Activated T-helper 2 cell treated with anti-CD3 and anti-CD28 coated beads, Interferon-gamma antibody, Interleukin-2, Interleukin-4, amounts not matched to agents 10 μg/mL and 5 μg/mL and 100 μg/mL, durations not matched to agents 14 hours and 24 hours and 36 hours (primary cell): Measurements from ENCODE around the gene CNN3. TPM values are rescaled to one million over a fixed set of nuclear protein-coding genes. Genes with fewer than 3 reads are reported as not detected.

Experiments used
- DNase-seq: peaks from one replicate; pipeline ENCODE4 v3.0.0; 2021; ENCODE audit warnings: low spot score
- H3K27ac Mint-ChIP-seq: one replicate; pipeline ENCODE4 v1.8.0; 2021; ENCODE audit warnings: mixed read lengths
- H3K27me3 Mint-ChIP-seq: one replicate; pipeline ENCODE4 v1.8.0; 2021; ENCODE audit warnings: low read depth, mixed read lengths
- H3K36me3 Mint-ChIP-seq: one replicate; pipeline ENCODE4 v1.8.0; 2021; ENCODE audit warnings: low read depth, mixed read lengths
- H3K4me1 Mint-ChIP-seq: one replicate; pipeline ENCODE4 v1.8.0; 2021; ENCODE audit warnings: low read depth, mixed read lengths
- H3K4me3 Mint-ChIP-seq: one replicate; pipeline ENCODE4 v1.8.0; 2021; ENCODE audit warnings: low read depth, mild to moderate bottlenecking, moderate library complexity, mixed read lengths
- H3K9me3 Mint-ChIP-seq: one replicate; pipeline ENCODE4 v1.8.0; 2021; ENCODE audit warnings: mixed read lengths
- intact Hi-C: fragments of 100-400 bp; cut with micrococcal nuclease; formaldehyde crosslinking; loops from one replicate; pipeline ENCODE4 v1.15.1; 2023
- total RNA-seq: library from RNA; stranded (reverse); gene quantifications from 2 replicates; pipeline ENCODE4 v1.2.3, GENCODE V29; 2022

The CNN3 gene
- total RNA-seq: 2.6 and 2.7 TPM in 2 replicates

DNA sequence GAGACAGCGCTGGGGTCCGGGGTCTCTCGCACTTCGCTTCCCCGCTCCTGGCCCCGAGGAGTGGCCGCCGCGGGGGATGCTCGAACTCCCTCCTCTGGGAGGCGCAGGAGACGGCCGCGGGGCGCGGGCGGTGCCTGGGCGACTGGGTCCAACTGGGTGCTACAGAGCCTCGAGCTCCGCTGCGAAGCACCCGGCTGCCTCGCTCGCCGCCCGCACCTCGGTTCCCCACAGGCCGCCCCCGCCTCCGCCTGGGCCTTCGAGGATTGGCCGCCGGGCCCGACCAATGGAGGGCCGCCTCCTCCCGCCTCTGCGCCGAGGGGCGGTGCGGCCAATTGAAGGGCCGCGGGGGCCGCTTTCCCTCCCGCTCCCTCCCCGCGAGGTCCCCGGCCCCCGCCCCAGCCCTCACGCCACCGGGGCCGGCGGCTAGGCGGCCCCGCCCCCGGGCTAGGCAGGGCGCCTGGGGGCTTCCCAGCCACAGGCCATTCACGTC is at the start of gene CNN3:
CNN3 (minus strand) TSS at position 196 of the 490 bp plus-strand sequence. CDS start 216 bp downstream, outside the sequence.
- intact Hi-C loops: loop anchor here (5.0 kb wide), 1 partner anchor 115 kb away; no protein-coding TSS in a partner anchor
- DNase-seq: peak; percentile 52
- Mint-ChIP-seq H3K27ac (no peak within 1 kb of the TSS), H3K4me1 (peaks cover 15% of the 10 kb centered on the region), H3K36me3 (peaks cover 3% of the 10 kb centered on the region), H3K9me3 (no peaks in the 10 kb centered on the region), H3K4me3 (peak within 1 kb of the TSS; percentile 80), H3K27me3 (peaks cover 50% of the 10 kb centered on the region)

DNA sequence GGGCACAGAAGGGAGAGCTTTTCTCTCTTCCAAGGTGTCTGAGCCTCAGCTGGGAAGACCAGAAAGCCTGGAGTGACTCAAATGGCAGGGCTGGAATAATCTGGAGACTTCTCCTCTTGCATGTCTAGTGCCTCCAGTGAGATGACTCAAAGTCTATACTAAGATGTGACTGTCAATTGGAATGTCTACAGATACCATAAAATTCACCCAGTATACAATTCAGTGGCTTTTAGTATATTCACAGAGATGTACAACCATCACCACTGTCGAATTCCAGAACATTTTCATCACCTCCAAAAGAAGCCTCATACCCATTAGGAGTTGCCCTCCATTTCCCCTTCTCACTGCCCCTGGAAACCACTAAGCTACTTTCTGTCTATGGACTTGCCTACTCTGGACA is 47.9 kb upstream of the CNN3 start:
- Mint-ChIP-seq H3K27ac (no peak overlapping the region), H3K36me3 (no peaks in the 10 kb centered on the region), H3K4me3 (no peak overlapping the region), H3K27me3 (no peaks in the 10 kb centered on the region), H3K9me3 (no peaks in the 10 kb centered on the region), H3K4me1 (no peaks in the 10 kb centered on the region)
- DNase-seq: no peak
- intact Hi-C loops: no loop called here

DNA sequence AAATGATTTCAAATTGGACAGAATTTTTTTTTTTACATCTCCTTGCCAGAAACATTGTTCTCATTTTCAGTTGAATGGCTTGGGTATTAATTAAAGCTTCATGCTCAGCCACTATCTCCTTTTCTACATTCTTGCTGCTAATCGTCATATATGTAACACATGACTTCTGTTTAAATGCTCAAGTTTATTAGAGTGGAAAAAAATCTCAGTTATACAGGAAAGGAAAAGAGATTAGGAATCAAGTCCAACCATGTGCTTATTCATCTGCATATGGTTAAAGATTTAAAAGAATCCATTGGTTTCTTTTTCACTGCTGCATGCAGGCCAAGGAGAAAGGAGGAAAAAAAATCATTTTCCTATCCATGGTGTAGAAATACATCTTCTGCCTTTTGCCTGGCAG is 47.3 kb upstream of the CNN3 start:
- H3K4me1 Mint-ChIP-seq: no peaks in the 10 kb centered on the region
- no peaks in the 10 kb centered on the region for H3K36me3 Mint-ChIP-seq
- no peaks in the 10 kb centered on the region for H3K27me3 Mint-ChIP-seq
- H3K4me3 Mint-ChIP-seq: no peak overlapping the region
- DNase-seq: no peak
- no peaks in the 10 kb centered on the region for H3K9me3 Mint-ChIP-seq
- intact Hi-C loops: no loop called here
- H3K27ac Mint-ChIP-seq: no peak overlapping the region

DNA sequence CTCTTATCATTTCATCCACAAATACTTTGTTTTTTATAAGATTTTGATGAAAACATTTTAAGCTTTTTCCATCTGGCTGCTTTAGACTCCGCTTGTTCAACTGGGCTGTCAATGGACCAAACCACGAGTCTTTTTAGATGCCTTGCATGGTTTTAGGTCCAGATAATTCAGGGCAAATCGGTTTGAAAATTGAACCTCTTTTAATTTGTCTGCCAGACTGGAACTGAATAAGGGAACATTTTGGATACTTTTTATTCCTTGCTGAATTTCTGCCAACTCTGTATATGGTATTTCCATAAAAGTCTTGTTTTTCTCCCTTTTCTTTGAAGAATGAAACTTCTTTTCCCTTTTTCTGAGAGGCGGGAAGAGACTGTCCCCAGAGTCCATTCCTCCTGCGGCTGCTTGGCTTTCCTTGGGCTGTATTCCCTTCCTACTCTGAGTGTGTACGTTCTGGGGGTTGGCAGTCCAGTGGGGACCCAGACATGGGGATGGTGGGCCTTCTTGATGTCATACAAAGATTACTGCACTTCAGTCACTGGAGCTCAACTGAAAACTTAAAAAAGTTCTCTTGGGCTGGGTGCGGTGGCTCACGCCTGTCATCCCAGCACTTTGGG is 46.5 kb upstream of the CNN3 start:
- no peak overlapping the region for H3K27ac Mint-ChIP-seq
- intact Hi-C loops: no loop called here
- H3K4me1 Mint-ChIP-seq: no peaks in the 10 kb centered on the region
- no peaks in the 10 kb centered on the region for H3K9me3 Mint-ChIP-seq
- H3K27me3 Mint-ChIP-seq: no peaks in the 10 kb centered on the region
- DNase-seq: no peak
- no peaks in the 10 kb centered on the region for H3K36me3 Mint-ChIP-seq
- no peak overlapping the region for H3K4me3 Mint-ChIP-seq

DNA sequence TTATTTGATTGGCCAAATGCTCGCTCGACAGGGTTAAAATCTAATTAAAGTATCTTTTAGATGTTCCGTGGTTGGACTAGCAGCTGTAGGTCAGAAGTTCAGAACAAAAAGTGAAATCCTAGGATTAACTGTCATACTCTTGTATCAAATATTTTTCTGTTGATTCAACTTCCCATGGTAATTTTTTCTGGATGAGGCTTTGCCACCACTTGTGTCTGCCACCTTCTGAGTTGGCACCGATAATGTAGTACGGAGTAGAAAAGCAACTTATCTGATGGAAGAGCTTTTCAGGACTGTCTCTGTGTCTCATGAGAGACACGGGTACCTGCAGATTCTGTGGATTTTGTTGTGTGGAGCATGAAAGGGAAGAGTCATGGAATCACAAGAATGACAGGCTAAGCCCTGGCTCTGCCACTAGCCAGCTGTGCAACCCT is 44.6 kb upstream of the CNN3 start:
- Mint-ChIP-seq H3K4me1 (no peaks in the 10 kb centered on the region), H3K27me3 (no peaks in the 10 kb centered on the region), H3K27ac (no peak overlapping the region), H3K36me3 (no peaks in the 10 kb centered on the region), H3K9me3 (no peaks in the 10 kb centered on the region), H3K4me3 (no peak overlapping the region)
- no peak for DNase-seq
- intact Hi-C loops: no loop called here

DNA sequence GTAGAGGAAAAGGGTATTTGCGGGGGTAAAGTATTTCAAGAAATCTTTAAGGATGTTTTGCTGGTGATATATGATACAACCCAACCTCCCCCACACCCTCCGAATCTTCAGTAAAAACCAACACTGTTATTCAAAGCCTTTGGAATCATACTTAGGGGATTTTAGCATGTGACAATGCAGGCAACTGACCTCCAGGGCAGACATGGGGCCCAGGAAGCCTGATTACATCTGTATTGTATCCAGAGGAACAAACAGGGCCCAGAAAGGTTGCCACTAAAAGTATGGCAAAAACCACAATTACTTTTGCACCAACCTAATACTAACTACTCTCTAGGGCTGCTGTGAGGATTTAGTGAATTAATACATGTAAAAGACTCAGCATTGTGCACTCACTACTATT is 43.9 kb upstream of the CNN3 start:
- Mint-ChIP-seq H3K36me3 (no peaks in the 10 kb centered on the region), H3K4me1 (no peaks in the 10 kb centered on the region), H3K27me3 (no peaks in the 10 kb centered on the region), H3K27ac (no peak overlapping the region), H3K9me3 (no peaks in the 10 kb centered on the region), H3K4me3 (no peak overlapping the region)
- DNase-seq: no peak
- intact Hi-C loops: no loop called here

DNA sequence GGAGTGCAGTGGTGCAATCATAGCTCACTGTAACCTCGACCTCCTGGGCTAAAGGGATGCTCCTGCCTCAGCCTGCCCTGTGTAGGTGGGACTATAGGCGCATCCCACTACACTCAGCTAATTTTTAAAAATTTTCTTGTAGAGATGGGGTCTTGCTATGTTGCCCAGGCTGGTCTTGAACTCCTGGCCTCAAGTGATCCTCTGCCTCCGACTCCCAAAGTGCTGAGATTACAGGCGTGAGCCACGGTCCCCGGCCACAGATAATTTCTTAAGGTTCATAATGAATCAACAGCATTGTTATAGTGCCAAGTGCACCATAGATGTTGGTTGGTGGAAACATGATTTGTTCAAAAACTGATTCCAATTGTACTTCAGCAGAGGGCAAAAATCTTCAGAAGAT is 42.2 kb upstream of the CNN3 start:
- H3K4me3 Mint-ChIP-seq: no peak overlapping the region
- no peaks in the 10 kb centered on the region for H3K36me3 Mint-ChIP-seq
- H3K27ac Mint-ChIP-seq: no peak overlapping the region
- H3K27me3 Mint-ChIP-seq: no peaks in the 10 kb centered on the region
- intact Hi-C loops: no loop called here
- no peak for DNase-seq
- no peaks in the 10 kb centered on the region for H3K9me3 Mint-ChIP-seq
- H3K4me1 Mint-ChIP-seq: no peaks in the 10 kb centered on the region

DNA sequence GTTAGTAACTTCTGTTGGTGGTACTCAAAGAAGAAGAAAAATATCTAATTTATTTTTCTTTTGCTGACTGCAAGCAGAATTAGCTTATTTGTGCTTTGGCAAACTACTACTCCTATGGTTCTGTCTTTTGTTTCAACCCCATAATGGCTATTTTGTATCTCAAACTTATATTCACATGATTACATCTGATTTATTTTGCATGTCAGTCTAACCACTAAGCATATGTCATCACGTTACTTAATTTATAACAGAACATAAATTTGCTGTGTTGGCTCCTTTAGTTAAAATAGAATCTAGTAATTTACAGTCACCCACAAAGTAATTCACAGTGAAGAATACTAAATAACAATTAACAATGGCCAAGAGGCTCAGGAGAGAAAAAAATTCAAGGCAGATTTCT is 39.1 kb upstream of the CNN3 start:
- Mint-ChIP-seq H3K36me3 (no peaks in the 10 kb centered on the region), H3K27me3 (no peaks in the 10 kb centered on the region), H3K9me3 (no peaks in the 10 kb centered on the region), H3K27ac (no peak overlapping the region), H3K4me3 (no peak overlapping the region), H3K4me1 (peaks cover 7% of the 10 kb centered on the region)
- intact Hi-C loops: no loop called here
- DNase-seq: no peak

DNA sequence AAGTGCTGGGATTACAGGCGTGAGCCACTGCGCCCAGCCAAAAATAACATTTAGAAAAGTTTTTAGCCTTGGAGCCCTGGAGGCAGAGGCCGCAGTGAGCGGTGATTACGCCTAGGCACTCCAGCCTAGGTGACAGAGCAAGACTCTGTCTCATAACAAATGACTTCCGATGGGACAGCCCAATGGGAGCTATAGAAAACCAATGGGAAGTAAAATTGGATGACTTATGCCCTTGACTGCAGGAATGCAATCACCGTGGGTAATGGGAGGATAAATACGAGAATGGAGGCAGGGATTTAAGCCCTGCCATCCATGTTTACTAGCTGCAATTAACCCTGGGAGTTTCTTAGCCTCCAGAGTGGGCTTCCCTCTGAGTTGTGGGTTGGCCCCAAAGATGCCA is 37.0 kb upstream of the CNN3 start:
- no peak overlapping the region for H3K4me3 Mint-ChIP-seq
- no peak for DNase-seq
- intact Hi-C loops: no loop called here
- no peaks in the 10 kb centered on the region for H3K27me3 Mint-ChIP-seq
- peaks cover 7% of the 10 kb centered on the region for H3K4me1 Mint-ChIP-seq
- no peaks in the 10 kb centered on the region for H3K36me3 Mint-ChIP-seq
- no peaks in the 10 kb centered on the region for H3K9me3 Mint-ChIP-seq
- no peak overlapping the region for H3K27ac Mint-ChIP-seq

DNA sequence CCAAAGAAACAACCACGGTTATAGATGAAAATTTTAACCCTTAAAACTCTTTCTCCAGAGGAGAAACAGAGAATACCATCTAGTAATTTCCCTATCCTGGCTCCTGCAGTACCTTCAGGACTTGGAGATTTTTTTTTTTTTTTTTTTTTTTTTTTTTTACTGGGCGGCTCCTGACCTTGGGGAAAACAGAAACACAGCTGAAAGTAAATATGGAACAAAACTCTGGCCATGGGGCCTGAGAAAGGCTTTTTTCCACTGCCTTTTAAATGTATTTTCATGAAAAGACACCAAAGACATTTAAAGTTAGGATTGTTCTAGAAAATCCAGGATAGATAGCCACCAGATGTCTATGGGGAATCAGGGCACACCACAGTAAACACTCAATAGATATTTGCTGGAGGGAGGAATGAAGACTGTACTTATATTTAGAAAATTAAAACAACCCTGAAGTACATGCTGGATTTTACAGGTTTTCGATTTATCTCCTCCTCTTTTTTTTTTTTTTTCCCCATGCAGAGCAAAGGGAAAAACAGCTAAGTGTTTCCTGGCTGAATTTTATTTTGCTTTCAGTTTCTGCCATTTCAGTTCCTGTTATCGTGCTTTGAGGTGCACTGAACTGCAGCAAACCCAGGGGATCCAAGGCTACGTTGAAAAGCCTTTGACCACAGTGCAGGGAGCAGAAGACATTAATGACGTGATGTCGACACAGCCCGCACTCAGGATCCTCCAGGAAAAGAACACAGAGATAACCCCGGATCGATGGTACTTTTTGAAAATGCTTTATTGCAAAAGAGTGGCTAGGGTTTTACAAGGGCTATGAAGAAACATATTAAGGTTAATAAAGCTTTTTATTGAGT is 35.7 kb upstream of the CNN3 start:
- intact Hi-C loops: no loop called here
- Mint-ChIP-seq H3K27ac (peak overlapping the region; percentile 94), H3K4me1 (peaks cover 7% of the 10 kb centered on the region), H3K4me3 (peak overlapping the region; percentile 85), H3K27me3 (no peaks in the 10 kb centered on the region), H3K9me3 (no peaks in the 10 kb centered on the region), H3K36me3 (no peaks in the 10 kb centered on the region)
- DNase-seq: peak; percentile 13

DNA sequence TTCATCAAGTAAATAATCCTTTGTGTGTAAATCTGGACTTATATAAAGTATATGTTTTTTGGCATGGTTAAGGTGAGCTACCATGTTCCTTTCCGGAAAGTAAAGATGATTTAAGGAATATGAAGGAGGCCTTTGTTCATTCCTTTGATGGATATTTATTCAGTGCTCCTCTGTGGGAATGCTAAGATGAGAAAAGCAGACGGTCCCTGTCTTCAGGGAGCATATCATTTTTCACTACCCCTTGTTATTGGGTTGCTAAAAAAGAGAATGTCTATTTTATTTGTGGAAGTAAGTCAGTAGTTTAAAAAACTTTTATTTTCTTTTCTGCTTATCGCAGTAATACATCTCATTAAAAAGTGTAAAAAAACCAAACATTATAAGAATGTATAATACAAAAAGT is 35.1 kb upstream of the CNN3 start:
- Mint-ChIP-seq H3K27me3 (no peaks in the 10 kb centered on the region), H3K27ac (no peak overlapping the region), H3K9me3 (no peaks in the 10 kb centered on the region), H3K4me1 (peaks cover 7% of the 10 kb centered on the region), H3K36me3 (no peaks in the 10 kb centered on the region), H3K4me3 (peak overlapping the region; percentile 1)
- intact Hi-C loops: no loop called here
- no peak for DNase-seq

DNA sequence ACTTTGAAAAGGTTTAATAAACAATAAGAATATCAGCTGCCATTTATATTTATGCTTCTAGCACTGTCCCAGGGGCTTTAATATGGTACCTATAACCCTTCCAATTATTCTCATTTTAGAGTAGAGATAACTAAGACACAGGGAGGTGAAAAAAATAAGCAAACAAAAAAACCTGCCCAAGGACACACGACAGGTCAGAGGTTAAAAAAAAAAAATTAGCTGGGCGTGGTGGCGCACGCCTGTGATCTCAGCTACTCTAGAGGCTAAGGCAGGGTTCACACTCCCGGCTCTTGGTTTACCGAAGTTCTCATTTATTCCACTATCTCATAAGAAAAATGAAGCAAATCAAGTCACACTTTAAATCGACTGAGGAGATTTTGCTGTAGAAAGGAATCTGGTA is 34.7 kb upstream of the CNN3 start:
- Mint-ChIP-seq H3K27me3 (no peaks in the 10 kb centered on the region), H3K4me3 (no peak overlapping the region), H3K9me3 (no peaks in the 10 kb centered on the region), H3K27ac (no peak overlapping the region), H3K36me3 (no peaks in the 10 kb centered on the region), H3K4me1 (peaks cover 7% of the 10 kb centered on the region)
- intact Hi-C loops: no loop called here
- DNase-seq: no peak

DNA sequence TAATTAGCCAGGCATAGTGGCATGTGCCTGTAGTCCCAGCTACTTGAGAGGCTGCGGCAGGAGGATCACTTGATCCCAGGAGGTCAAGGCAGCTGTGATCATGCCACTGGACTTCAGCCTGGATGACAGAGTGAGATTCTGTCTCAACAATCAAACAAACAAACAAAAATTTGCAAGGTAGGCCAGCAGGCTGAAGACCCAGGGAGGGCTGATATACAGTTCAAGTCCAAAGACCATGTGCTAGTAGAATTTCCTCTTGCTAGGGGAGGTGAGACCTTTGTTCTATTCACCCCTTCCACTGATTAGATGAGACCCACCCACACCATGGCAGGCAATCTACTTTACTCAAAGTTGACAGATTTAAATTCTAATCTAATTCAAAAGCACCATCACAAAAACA is 31.2 kb upstream of the CNN3 start:
- H3K27me3 Mint-ChIP-seq: no peaks in the 10 kb centered on the region
- DNase-seq: no peak
- H3K27ac Mint-ChIP-seq: no peak overlapping the region
- H3K36me3 Mint-ChIP-seq: no peaks in the 10 kb centered on the region
- peaks cover 6% of the 10 kb centered on the region for H3K4me1 Mint-ChIP-seq
- no peak overlapping the region for H3K4me3 Mint-ChIP-seq
- no peaks in the 10 kb centered on the region for H3K9me3 Mint-ChIP-seq
- intact Hi-C loops: no loop called here
